ENCODE data around the gene DNAH10.

DNA sequence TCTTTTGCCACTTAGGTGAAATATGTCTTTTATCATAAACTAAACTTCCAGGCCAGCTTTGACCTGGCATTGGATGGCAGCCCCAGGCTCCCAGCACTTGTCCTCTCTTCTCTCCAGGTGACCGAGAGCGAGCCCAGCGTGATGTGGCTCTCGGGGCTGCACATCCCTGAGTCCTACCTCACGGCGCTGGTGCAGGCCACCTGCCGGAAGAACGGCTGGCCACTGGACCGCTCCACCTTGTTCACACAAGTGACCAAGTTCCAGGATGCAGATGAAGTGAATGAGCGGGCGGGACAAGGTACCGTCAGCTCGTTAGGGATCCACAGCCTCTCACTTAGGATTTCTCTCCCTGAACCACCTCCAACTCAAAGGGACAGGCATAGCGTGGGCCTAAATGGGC is 171.1 kb downstream of the DNAH10 start:
- TF ChIP-seq, protein P1, sequence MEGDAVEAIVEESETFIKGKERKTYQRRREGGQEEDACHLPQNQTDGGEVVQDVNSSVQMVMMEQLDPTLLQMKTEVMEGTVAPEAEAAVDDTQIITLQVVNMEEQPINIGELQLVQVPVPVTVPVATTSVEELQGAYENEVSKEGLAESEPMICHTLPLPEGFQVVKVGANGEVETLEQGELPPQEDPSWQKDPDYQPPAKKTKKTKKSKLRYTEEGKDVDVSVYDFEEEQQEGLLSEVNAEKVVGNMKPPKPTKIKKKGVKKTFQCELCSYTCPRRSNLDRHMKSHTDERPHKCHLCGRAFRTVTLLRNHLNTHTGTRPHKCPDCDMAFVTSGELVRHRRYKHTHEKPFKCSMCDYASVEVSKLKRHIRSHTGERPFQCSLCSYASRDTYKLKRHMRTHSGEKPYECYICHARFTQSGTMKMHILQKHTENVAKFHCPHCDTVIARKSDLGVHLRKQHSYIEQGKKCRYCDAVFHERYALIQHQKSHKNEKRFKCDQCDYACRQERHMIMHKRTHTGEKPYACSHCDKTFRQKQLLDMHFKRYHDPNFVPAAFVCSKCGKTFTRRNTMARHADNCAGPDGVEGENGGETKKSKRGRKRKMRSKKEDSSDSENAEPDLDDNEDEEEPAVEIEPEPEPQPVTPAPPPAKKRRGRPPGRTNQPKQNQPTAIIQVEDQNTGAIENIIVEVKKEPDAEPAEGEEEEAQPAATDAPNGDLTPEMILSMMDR (IDR thresholded peaks at IDR 0.05; ENCODE audit: low read length) = no peak
- no peak for TF ChIP-seq EZH2 (IDR thresholded peaks at IDR 0.05; ENCODE audit: borderline replicate concordance, low read length)
